GM21526 (cell line): ENCODE measurements around the gene MX2.

Experiments
- ATAC-seq: cut with Tn5 transposase; IDR thresholded peaks from one replicate; pipeline ENCODE4 v1.9.1; 2021; ENCODE audit warnings: moderate library complexity; ENCODE audit not compliant: unreplicated experiment, low FRiP score

The MX2 gene

GRCh38 chr21:41429925-41430491 is 68.2 kb downstream of the MX2 start:
- ATAC-seq: no peak

GRCh38 chr21:41431788-41432548 is 70.1 kb downstream of the MX2 start:
- ATAC-seq: peak; percentile 51

GRCh38 chr21:41432562-41433460 is 71.0 kb downstream of the MX2 start:
- ATAC-seq: no peak

GRCh38 chr21:41433566-41433965 is 71.7 kb downstream of the MX2 start:
- no peak for ATAC-seq

- ATAC-seq: no peak
Measured at GRCh38 chr21:41435706-41436105, 73.9 kb downstream of the MX2 start.

GRCh38 chr21:41437729-41438128 is 75.9 kb downstream of the MX2 start:
- no peak for ATAC-seq

- no peak for ATAC-seq
Measured at GRCh38 chr21:41438425-41439113, 76.7 kb downstream of the MX2 start.

- ATAC-seq: no peak
Measured at GRCh38 chr21:41439248-41439647, 77.4 kb downstream of the MX2 start.

- no peak for ATAC-seq
Measured at GRCh38 chr21:41441546-41441945, 79.7 kb downstream of the MX2 start.

- no peak for ATAC-seq
Measured at GRCh38 chr21:41442481-41443186, 80.8 kb downstream of the MX2 start.

- ATAC-seq: no peak
Measured at GRCh38 chr21:41443562-41443961, 81.7 kb downstream of the MX2 start.

- ATAC-seq: no peak
Measured at GRCh38 chr21:41444703-41445464, 83.1 kb downstream of the MX2 start.

GRCh38 chr21:41445465-41445862 is 83.6 kb downstream of the MX2 start:
- no peak for ATAC-seq

- ATAC-seq: no peak
Measured at GRCh38 chr21:41446586-41446985, 84.8 kb downstream of the MX2 start.

GRCh38 chr21:41447356-41447755 is 85.5 kb downstream of the MX2 start:
- ATAC-seq: no peak

GRCh38 chr21:41449613-41450012 is 87.8 kb downstream of the MX2 start:
- ATAC-seq: no peak

GRCh38 chr21:41451753-41452676 is 90.2 kb downstream of the MX2 start:
- ATAC-seq: no peak

GRCh38 chr21:41453198-41453597 is 91.4 kb downstream of the MX2 start:
- no peak for ATAC-seq
